ENCODE measurements around the gene GATA6.

DNA sequence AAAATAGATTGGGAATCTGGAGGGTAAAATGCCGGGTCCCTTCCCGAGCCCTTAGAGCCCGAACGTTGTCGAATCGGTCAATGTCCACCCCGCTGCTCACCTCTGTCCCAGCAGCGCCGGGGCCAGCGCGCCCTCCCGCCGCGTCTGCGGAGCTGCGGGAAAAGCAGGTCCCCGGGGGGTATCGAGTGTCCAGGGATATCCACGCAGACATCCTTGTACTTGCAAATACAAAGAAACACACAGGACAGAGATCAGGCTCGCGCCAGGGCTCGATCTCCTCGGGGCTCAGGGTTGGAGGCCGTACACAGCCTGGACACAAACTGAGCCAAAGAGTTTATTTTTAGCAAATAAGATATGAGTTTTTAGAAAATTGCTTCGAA, 2.3 kb upstream of the GATA6 start:
- TF ChIP-seq, protein P1, sequence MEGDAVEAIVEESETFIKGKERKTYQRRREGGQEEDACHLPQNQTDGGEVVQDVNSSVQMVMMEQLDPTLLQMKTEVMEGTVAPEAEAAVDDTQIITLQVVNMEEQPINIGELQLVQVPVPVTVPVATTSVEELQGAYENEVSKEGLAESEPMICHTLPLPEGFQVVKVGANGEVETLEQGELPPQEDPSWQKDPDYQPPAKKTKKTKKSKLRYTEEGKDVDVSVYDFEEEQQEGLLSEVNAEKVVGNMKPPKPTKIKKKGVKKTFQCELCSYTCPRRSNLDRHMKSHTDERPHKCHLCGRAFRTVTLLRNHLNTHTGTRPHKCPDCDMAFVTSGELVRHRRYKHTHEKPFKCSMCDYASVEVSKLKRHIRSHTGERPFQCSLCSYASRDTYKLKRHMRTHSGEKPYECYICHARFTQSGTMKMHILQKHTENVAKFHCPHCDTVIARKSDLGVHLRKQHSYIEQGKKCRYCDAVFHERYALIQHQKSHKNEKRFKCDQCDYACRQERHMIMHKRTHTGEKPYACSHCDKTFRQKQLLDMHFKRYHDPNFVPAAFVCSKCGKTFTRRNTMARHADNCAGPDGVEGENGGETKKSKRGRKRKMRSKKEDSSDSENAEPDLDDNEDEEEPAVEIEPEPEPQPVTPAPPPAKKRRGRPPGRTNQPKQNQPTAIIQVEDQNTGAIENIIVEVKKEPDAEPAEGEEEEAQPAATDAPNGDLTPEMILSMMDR (IDR thresholded peaks at IDR 0.05; ENCODE audit: low read depth, low read length) = no peak
- TF ChIP-seq POLR2A (IDR thresholded peaks at IDR 0.05; ENCODE audit: extremely low read depth, insufficient read length) = no peak
- TF ChIP-seq, protein P2, sequence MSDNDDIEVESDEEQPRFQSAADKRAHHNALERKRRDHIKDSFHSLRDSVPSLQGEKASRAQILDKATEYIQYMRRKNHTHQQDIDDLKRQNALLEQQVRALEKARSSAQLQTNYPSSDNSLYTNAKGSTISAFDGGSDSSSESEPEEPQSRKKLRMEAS (IDR thresholded peaks at IDR 0.05; ENCODE audit: low read depth, low read length) = no peak
- TF ChIP-seq MYC (IDR thresholded peaks at IDR 0.05; ENCODE audit: low read depth, low read length) = no peak
